Bronchial epithelial cell (primary cell): Measurements from ENCODE around the gene MAP3K9. TPM values are rescaled to one million over a fixed set of nuclear protein-coding genes. Genes with fewer than 3 reads are reported as not detected.

Experiments
- DNase-seq: peaks from one replicate; pipeline ENCODE4 v3.0.0-alpha.2; 2010; ENCODE audit warnings: low read depth
- FAIRE-seq: peaks from 2 replicates; lab custom pipeline; 2011; peaks lifted over from hg19 to GRCh38; lab: Jason Lieb, UNC
- H3K27me3 ChIP-seq: 2 replicates; pipeline ENCODE4 v1.5.1; 2011; ENCODE audit warnings: low read length; ENCODE audit not compliant: control insufficient read depth, insufficient read depth
- H3K36me3 ChIP-seq: 2 replicates; pipeline ENCODE4 v1.5.1; 2011; ENCODE audit warnings: low read length; ENCODE audit not compliant: control insufficient read depth, insufficient read depth
- H3K4me3 ChIP-seq: 2 replicates; pipeline ENCODE4 v1.5.1; 2011; ENCODE audit warnings: mild to moderate bottlenecking, low read depth, low read length, control low read depth
- total RNA-seq: library from RNA; depleted of rRNA; stranded (reverse); fragments of >200 nt; gene quantifications from 2 replicates; pipeline ENCODE4 v1.2.1, GENCODE V29; 2014
- TF ChIP-seq, protein P1 (sequence below): IDR thresholded peaks from 2 replicates; pipeline ENCODE4 v1.5.1; 2011; ENCODE audit warnings: mild to moderate bottlenecking, moderate library complexity, low read length, control low read depth, inconsistent platforms; ENCODE audit not compliant: insufficient read depth, severe bottlenecking

MAP3K9 gene
- total RNA-seq, 1 donor from 2014 or later, result 11.6 TPM

DNA sequence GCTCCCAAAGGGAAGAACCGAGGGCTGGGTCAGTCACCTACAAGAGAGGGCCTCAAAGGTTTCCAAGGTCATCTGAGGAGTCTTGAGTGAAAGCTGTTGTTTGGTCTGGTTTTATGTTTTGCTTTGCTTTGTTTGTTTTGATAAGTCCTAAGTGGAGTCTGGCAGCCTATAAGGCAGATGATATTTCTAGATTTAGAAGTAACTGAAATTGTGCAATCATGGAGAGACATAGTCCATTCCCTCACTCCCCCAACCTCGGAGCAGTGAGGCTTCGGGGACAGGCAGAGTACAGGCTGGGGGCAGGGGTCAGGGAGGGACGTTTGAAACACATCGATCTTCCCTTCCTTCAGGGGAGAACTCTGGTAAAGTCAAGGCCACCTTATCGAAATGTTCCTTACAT lies 125.3 kb downstream of the MAP3K9 start:
- H3K4me3 ChIP-seq, result no peak overlapping the region
- no peak for DNase-seq
- H3K36me3 ChIP-seq, result no peaks in the 10 kb centered on the region
- no peaks in the 10 kb centered on the region for H3K27me3 ChIP-seq
- TF ChIP-seq, protein P1, sequence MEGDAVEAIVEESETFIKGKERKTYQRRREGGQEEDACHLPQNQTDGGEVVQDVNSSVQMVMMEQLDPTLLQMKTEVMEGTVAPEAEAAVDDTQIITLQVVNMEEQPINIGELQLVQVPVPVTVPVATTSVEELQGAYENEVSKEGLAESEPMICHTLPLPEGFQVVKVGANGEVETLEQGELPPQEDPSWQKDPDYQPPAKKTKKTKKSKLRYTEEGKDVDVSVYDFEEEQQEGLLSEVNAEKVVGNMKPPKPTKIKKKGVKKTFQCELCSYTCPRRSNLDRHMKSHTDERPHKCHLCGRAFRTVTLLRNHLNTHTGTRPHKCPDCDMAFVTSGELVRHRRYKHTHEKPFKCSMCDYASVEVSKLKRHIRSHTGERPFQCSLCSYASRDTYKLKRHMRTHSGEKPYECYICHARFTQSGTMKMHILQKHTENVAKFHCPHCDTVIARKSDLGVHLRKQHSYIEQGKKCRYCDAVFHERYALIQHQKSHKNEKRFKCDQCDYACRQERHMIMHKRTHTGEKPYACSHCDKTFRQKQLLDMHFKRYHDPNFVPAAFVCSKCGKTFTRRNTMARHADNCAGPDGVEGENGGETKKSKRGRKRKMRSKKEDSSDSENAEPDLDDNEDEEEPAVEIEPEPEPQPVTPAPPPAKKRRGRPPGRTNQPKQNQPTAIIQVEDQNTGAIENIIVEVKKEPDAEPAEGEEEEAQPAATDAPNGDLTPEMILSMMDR, result no peak
- FAIRE-seq, result no peak

DNA sequence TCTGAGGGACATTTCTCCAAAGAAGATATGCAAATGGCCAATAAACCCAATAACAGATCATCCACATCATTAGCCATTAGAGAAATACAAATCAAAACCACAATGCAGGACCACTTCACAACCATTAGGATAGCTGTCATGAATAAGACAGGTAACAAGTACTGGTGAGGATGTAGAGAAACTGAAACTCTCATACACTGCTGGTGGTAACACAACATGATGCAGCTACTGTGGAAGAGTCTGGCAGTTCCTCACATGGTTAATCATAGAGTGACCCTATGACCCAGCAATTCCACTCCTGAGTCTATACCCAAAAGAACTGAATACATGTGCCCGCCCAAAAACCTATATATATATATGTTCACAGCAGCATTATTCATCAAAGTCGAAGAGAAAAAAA lies 128.6 kb downstream of the MAP3K9 start:
- no peak overlapping the region for H3K4me3 ChIP-seq
- TF ChIP-seq, protein P1, result no peak
- no peaks in the 10 kb centered on the region for H3K27me3 ChIP-seq
- no peaks in the 10 kb centered on the region for H3K36me3 ChIP-seq
- DNase-seq (no peak), FAIRE-seq (no peak)

DNA sequence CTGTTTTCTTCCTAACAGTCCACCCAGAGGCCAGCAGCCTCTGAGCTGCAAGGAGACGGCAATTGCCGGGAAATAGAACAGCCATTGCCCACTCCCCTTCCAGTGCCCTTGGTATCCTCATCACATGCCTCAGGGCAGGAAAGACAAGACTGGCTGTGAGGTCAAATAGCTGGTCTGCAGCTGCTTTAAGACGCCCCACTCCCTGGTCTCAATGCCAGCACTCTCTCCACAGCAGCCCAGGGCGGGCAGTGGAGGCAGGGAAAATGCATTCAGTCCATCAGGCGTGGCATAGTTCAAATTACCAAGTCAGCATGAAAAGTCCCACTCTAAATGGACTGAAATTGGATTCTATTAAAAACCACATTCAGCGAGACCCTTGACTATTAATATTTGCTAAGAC lies 132.0 kb downstream of the MAP3K9 start:
- Histone ChIP-seq H3K36me3 (no peaks in the 10 kb centered on the region), H3K4me3 (no peak overlapping the region), H3K27me3 (no peaks in the 10 kb centered on the region)
- TF ChIP-seq, protein P1, result no peak
- DNase-seq (no peak), FAIRE-seq (no peak)

Other genes with a start within 250 kb of the MAP3K9 start
- gene MED6, start 208.9 kb downstream of the MAP3K9 start, total RNA-seq, result 31.6 and 33.4 TPM in 2 replicates
- 5.3 and 9.7 TPM in 2 replicates for gene TTC9, start 167.6 kb downstream of the MAP3K9 start, total RNA-seq
- gene PCNX1, start 97.9 kb upstream of the MAP3K9 start, total RNA-seq, result 24.5 and 34.4 TPM in 2 replicates